ENCODE results near the gene BRPF3. TPM values are rescaled to one million over a fixed set of nuclear protein-coding genes. Genes with fewer than 3 reads are reported as not detected.

Gene BRPF3
- total and polyA plus RNA-seq, 2 donors (not counting 1 experiment from before 2014, with no cell fraction given) = 10.4 to 10.6 TPM

- no peak for TF ChIP-seq CTCF (conservative IDR thresholded peaks at IDR 0.05 in 1 of 2, IDR thresholded peaks at IDR 0.05 in 1 of 2; ENCODE audit: low read depth in 1 of 2, low read length in 2 of 2)
Measured at GRCh38 chr6:36244641-36245280, 48.2 kb downstream of the BRPF3 start.

GRCh38 chr6:36245572-36246061, 49.1 kb downstream of the BRPF3 start:
- Histone ChIP-seq H3K79me2 (ENCODE audit: control insufficient read depth, insufficient read depth, low read length) (no peaks in the 10 kb centered on the region), H3K9ac (ENCODE audit: insufficient read depth, low read length) (no peak overlapping the region), H3K4me3 (replicated peaks in 1 of 4; ENCODE audit: control extremely low read depth in 1 of 4, insufficient read depth in 1 of 4, low read depth in 3 of 4, low read length in 4 of 4) (no peak overlapping the region), H3K36me3 (ENCODE audit: control insufficient read depth, insufficient read depth, low read length) (no peaks in the 10 kb centered on the region), H3K27ac (ENCODE audit: insufficient read depth, low read length) (no peak overlapping the region), H3K4me2 (ENCODE audit: extremely low read depth, insufficient read depth, low read length) (no peak overlapping the region), H2AFZ (ENCODE audit: low read length) (no peak overlapping the region), H3K27me3 (ENCODE audit: control insufficient read depth, insufficient read depth, low read length) (no peaks in the 10 kb centered on the region), H3K9me3 (ENCODE audit: control insufficient read depth, insufficient read depth, low read depth, low read length) (no peaks in the 10 kb centered on the region), H4K20me1 (ENCODE audit: control insufficient read depth, extremely low read depth, insufficient read depth, low read length) (no peaks in the 10 kb centered on the region), H3K4me1 (ENCODE audit: control insufficient read depth, extremely low read depth, insufficient read depth, low read length) (peaks cover 6% of the 10 kb centered on the region)
- TF ChIP-seq EZH2 (IDR thresholded peaks at IDR 0.05; ENCODE audit: low read length, missing control alignments) = no peak
- no peak for TF ChIP-seq CTCF (conservative IDR thresholded peaks at IDR 0.05 in 1 of 2, IDR thresholded peaks at IDR 0.05 in 1 of 2; ENCODE audit: low read depth in 1 of 2, low read length in 2 of 2)
- no peak for DNase-seq (ENCODE audit: low read depth in 2 of 2)

More at GRCh38 chr6:36244641-36245280, 48.2 kb downstream of the BRPF3 start:
- Histone ChIP-seq H3K27me3 (ENCODE audit: control insufficient read depth, insufficient read depth, low read length) (no peaks in the 10 kb centered on the region), H2AFZ (ENCODE audit: low read length) (no peak overlapping the region), H4K20me1 (ENCODE audit: control insufficient read depth, extremely low read depth, insufficient read depth, low read length) (no peaks in the 10 kb centered on the region), H3K4me3 (replicated peaks in 1 of 4; ENCODE audit: control extremely low read depth in 1 of 4, insufficient read depth in 1 of 4, low read depth in 3 of 4, low read length in 4 of 4) (no peak overlapping the region), H3K9ac (ENCODE audit: insufficient read depth, low read length) (no peak overlapping the region), H3K4me1 (ENCODE audit: control insufficient read depth, extremely low read depth, insufficient read depth, low read length) (peaks cover 6% of the 10 kb centered on the region), H3K27ac (ENCODE audit: insufficient read depth, low read length) (no peak overlapping the region), H3K79me2 (ENCODE audit: control insufficient read depth, insufficient read depth, low read length) (no peaks in the 10 kb centered on the region), H3K36me3 (ENCODE audit: control insufficient read depth, insufficient read depth, low read length) (no peaks in the 10 kb centered on the region), H3K9me3 (ENCODE audit: control insufficient read depth, insufficient read depth, low read depth, low read length) (no peaks in the 10 kb centered on the region), H3K4me2 (ENCODE audit: extremely low read depth, insufficient read depth, low read length) (no peak overlapping the region)
- peak in 1 of 2 donors; percentile 7 for DNase-seq (ENCODE audit: low read depth in 2 of 2)

GRCh38 chr6:36246506-36247268, 50.1 kb downstream of the BRPF3 start:
- Histone ChIP-seq H3K36me3 (ENCODE audit: control insufficient read depth, insufficient read depth, low read length) (no peaks in the 10 kb centered on the region), H3K9me3 (ENCODE audit: control insufficient read depth, insufficient read depth, low read depth, low read length) (no peaks in the 10 kb centered on the region), H3K4me2 (ENCODE audit: extremely low read depth, insufficient read depth, low read length) (no peak overlapping the region), H4K20me1 (ENCODE audit: control insufficient read depth, extremely low read depth, insufficient read depth, low read length) (no peaks in the 10 kb centered on the region), H3K9ac (ENCODE audit: insufficient read depth, low read length) (no peak overlapping the region), H3K4me3 (replicated peaks in 1 of 4; ENCODE audit: control extremely low read depth in 1 of 4, insufficient read depth in 1 of 4, low read depth in 3 of 4, low read length in 4 of 4) (no peak overlapping the region), H3K79me2 (ENCODE audit: control insufficient read depth, insufficient read depth, low read length) (no peaks in the 10 kb centered on the region), H3K27ac (ENCODE audit: insufficient read depth, low read length) (no peak overlapping the region), H3K27me3 (ENCODE audit: control insufficient read depth, insufficient read depth, low read length) (no peaks in the 10 kb centered on the region), H2AFZ (ENCODE audit: low read length) (no peak overlapping the region), H3K4me1 (ENCODE audit: control insufficient read depth, extremely low read depth, insufficient read depth, low read length) (peaks cover 6% of the 10 kb centered on the region)
- TF ChIP-seq CTCF (conservative IDR thresholded peaks at IDR 0.05 in 1 of 2, IDR thresholded peaks at IDR 0.05 in 1 of 2; ENCODE audit: low read depth in 1 of 2, low read length in 2 of 2) = no peak
- TF ChIP-seq EZH2 (IDR thresholded peaks at IDR 0.05; ENCODE audit: low read length, missing control alignments) = no peak
- peak in 1 of 2 donors; percentile 18 for DNase-seq (ENCODE audit: low read depth in 2 of 2)

All from fibroblast of lung (primary cell).